GM12878 (cell line): ENCODE data around the gene NLRC3. TPM values are rescaled to one million over a fixed set of nuclear protein-coding genes. Genes with fewer than 3 reads are reported as not detected.

Source experiments
- ATAC-seq: fragments of 200-7000 bp; cut with Tn5 transposase; 3 replicates; pipeline ENCODE4 v1.9.1; 2020; ENCODE audit warnings: mild to moderate bottlenecking, moderate library complexity
- BruUV-seq: library from RNA; stranded (reverse); fragments of 400-500 nt; replicated peaks from 2 replicates; lab custom pipeline; 2021; lab: Mats Ljungman, UMichigan
- CTCF ChIA-PET: fragments of 300-600 bp; sonication (Branson Sonifier 250); formaldehyde crosslinking; extraction: SDS; loops from one replicate; lab custom pipeline; 2021; ENCODE audit warnings: inconsistent platforms; lab: Yijun Ruan, JAX
- POLR2A ChIA-PET: fragments of 350-600 bp; formaldehyde crosslinking; extraction: SDS; loops from one replicate; lab custom pipeline; 2021; ENCODE audit warnings: inconsistent platforms; lab: Charles Lee
- RAD21 ChIA-PET: fragments of 300-600 bp; sonication (Branson Sonifier 250); formaldehyde crosslinking; loops from one replicate; lab custom pipeline; 2023; ENCODE audit warnings: antibody characterized with exemption; ENCODE audit not compliant: unreplicated experiment; lab: Charles Lee
- SMC1A ChIA-PET: fragments of 300-600 bp; sonication (Branson Sonifier 250); formaldehyde crosslinking; loops from one replicate; lab custom pipeline; 2023; ENCODE audit not compliant: unreplicated experiment, uncharacterized antibody; lab: Charles Lee
- DNase-seq: peaks from one replicate; pipeline ENCODE4 v3.0.0-alpha.2; 2011; ENCODE audit warnings: low read depth, low spot score
- FAIRE-seq: peaks from 3 replicates; lab custom pipeline; 2011; peaks lifted over from hg19 to GRCh38; lab: Jason Lieb, UNC
- H2AFZ ChIP-seq: 2 replicates; pipeline ENCODE4 v1.6.0; 2011; ENCODE audit warnings: low read depth, low read length, control low read depth; ENCODE audit not compliant: control insufficient read depth
- H3K27ac ChIP-seq: 2 replicates; pipeline ENCODE4 v1.5.1; 2011; ENCODE audit warnings: control low read depth; ENCODE audit not compliant: control insufficient read depth, insufficient read depth
- H3K27me3 ChIP-seq, 2 experiments: replicated peaks in 1 of 2; 2 replicates each; pipeline versions ENCODE4 v1.6.0 to v1.6.1; 2011; ENCODE audit warnings: low read length in 1 of 2; ENCODE audit not compliant: control insufficient read depth in 2 of 2, insufficient read depth in 2 of 2
- H3K36me3 ChIP-seq, 2 experiments: 2 replicates each; pipeline ENCODE4 v1.5.1; 2011; ENCODE audit warnings: low read length in 1 of 2; ENCODE audit not compliant: control insufficient read depth in 2 of 2, insufficient read depth in 2 of 2
- H3K4me1 ChIP-seq: 2 replicates; pipeline ENCODE4 v1.6.1; 2011; ENCODE audit warnings: mild to moderate bottlenecking, low read length, moderate library complexity, mixed read lengths; ENCODE audit not compliant: control insufficient read depth, insufficient read depth
- H3K4me2 ChIP-seq: 2 replicates; pipeline ENCODE4 v1.6.0; 2011; ENCODE audit warnings: control low read depth; ENCODE audit not compliant: control insufficient read depth, insufficient read depth
- H3K4me3 ChIP-seq: fragments of 200-600 bp; sonication (generic); 2 replicates; pipeline ENCODE4 v1.5.1; 2016
- H3K79me2 ChIP-seq: 2 replicates; pipeline ENCODE4 v1.6.0; 2011; ENCODE audit warnings: low read length; ENCODE audit not compliant: control insufficient read depth, insufficient read depth
- H3K9ac ChIP-seq: 2 replicates; pipeline ENCODE4 v1.8.0; 2011; ENCODE audit warnings: low read length, control low read depth, mixed read lengths; ENCODE audit not compliant: control insufficient read depth, insufficient read depth
- H3K9me3 ChIP-seq: replicated peaks from 3 replicates; pipeline ENCODE4 v1.5.1; 2011; ENCODE audit warnings: mild to moderate bottlenecking, low read length; ENCODE audit not compliant: control insufficient read depth, insufficient read depth
- H4K20me1 ChIP-seq: 2 replicates; pipeline ENCODE4 v1.6.0; 2011; ENCODE audit not compliant: control insufficient read depth, insufficient read depth
- CHD2 ChIP-seq: IDR thresholded peaks from 2 replicates; pipeline ENCODE4 v1.6.1; 2011; ENCODE audit warnings: low read depth, low read length, improper control_type of control experiment, borderline replicate concordance
- GATAD2B ChIP-seq: fragments of 450-650 bp; conservative IDR thresholded peaks from 2 replicates; pipeline ENCODE4 v1.6.1; 2017; ENCODE audit warnings: low read depth, mild to moderate bottlenecking, moderate library complexity
- IRF4 ChIP-seq: IDR thresholded peaks from 2 replicates; pipeline ENCODE4 v1.6.1; 2011; ENCODE audit warnings: low read depth, low read length
- MAX ChIP-seq: IDR thresholded peaks from 2 replicates; pipeline ENCODE4 v1.6.1; 2012; ENCODE audit warnings: low read depth, low read length, improper control_type of control experiment
- NFXL1 ChIP-seq: fragments of 450-650 bp; IDR thresholded peaks from 2 replicates; pipeline ENCODE4 v1.6.1; 2017; ENCODE audit warnings: antibody characterized with exemption, mild to moderate bottlenecking, borderline replicate concordance
- POLR2AphosphoS2 ChIP-seq: IDR thresholded peaks from 2 replicates; pipeline ENCODE4 v1.6.1; 2011; ENCODE audit warnings: low read depth, mild to moderate bottlenecking, low read length, improper control_type of control experiment, moderate library complexity
- ZBTB40 ChIP-seq: fragments of 450-650 bp; IDR thresholded peaks from 2 replicates; pipeline ENCODE4 v1.6.1; 2016; ENCODE audit warnings: mild to moderate bottlenecking, moderate library complexity, borderline replicate concordance
- ZNF217 ChIP-seq: fragments of 450-650 bp; IDR thresholded peaks from 2 replicates; pipeline ENCODE4 v1.6.1; 2017; ENCODE audit warnings: antibody characterized with exemption, mild to moderate bottlenecking
- ZNF24 ChIP-seq: fragments of 450-650 bp; IDR thresholded peaks from 2 replicates; pipeline ENCODE4 v1.6.1; 2017; ENCODE audit warnings: antibody characterized with exemption, mild to moderate bottlenecking
- ZSCAN29 ChIP-seq: fragments of 450-650 bp; IDR thresholded peaks from 2 replicates; pipeline ENCODE4 v1.6.1; 2017; ENCODE audit warnings: mild to moderate bottlenecking, moderate library complexity
- ZZZ3 ChIP-seq: IDR thresholded peaks from 2 replicates; pipeline ENCODE4 v1.6.1; 2011; ENCODE audit warnings: low read depth; ENCODE audit not compliant: control insufficient read depth, insufficient read length
- WGBS: methylation state at CpG from one replicate; pipeline ENCODE4 v1.1.6; 2016; ENCODE audit warnings: low lambda C conversion rate; ENCODE audit not compliant: insufficient replicate concordance, insufficient coverage; ENCODE audit errors: missing lambda C conversion rate; 5-methylcytosine and 5-hydroxymethylcytosine counted together
- in situ Hi-C: fragments of 300-500 bp; cut with MboI; formaldehyde crosslinking; loops from 9 replicates; pipeline ENCODE4 v1.14.3; 2018; ENCODE audit warnings: mixed read lengths
- intact Hi-C: fragments of 100-400 bp; cut with micrococcal nuclease; formaldehyde crosslinking; loops from one replicate; pipeline ENCODE4 v1.14.2; 2022; ENCODE audit not compliant: unreplicated experiment
- polyA plus RNA-seq, 11 experiments: library from polyadenylated mRNA; depleted of rRNA in 4 of 11; unstranded in 6 of 11; stranded (reverse) in 5 of 11; fragments of >200 nt; fragmentation: Nextera tagmentation in 4 of 11; fragmentation: Illumina TruSeq in 1 of 11; extraction: Ambion mirVana in 4 of 11; extraction: Trizol in 1 of 11; gene quantifications; 1 replicate in 1 of 11; 2 replicates in 10 of 11; pipeline versions ENCODE4 v1.2.1 to v1.2.3, GENCODE V29; 2011 to 2016; ENCODE audit warnings: inconsistent platforms in 2 of 11, missing spikeins in 2 of 11, low read depth in 1 of 11
- total RNA-seq, 4 experiments: library from RNA; depleted of rRNA in 3 of 4; stranded (reverse); fragments of >200 nt in 3 of 4; fragmentation: Illumina TruSeq in 1 of 4; extraction: Trizol in 1 of 4; gene quantifications; 2 replicates each; pipeline versions ENCODE4 v1.2.1 to v1.2.3, GENCODE V29; 2013 to 2021
- TF ChIP-seq, protein P1 (sequence below): IDR thresholded peaks from 2 replicates; pipeline ENCODE4 v1.6.1; 2012; ENCODE audit warnings: improper control_type of control experiment, low read depth, low read length; ENCODE audit not compliant: insufficient replicate concordance

Gene NLRC3
- total and polyA plus RNA-seq, 10 of the 15 experiments (the other 5 are each of a cell fraction or from before 2014, with no cell fraction given) = 2.2 to 17.8 (median 7.6) TPM

DNA sequence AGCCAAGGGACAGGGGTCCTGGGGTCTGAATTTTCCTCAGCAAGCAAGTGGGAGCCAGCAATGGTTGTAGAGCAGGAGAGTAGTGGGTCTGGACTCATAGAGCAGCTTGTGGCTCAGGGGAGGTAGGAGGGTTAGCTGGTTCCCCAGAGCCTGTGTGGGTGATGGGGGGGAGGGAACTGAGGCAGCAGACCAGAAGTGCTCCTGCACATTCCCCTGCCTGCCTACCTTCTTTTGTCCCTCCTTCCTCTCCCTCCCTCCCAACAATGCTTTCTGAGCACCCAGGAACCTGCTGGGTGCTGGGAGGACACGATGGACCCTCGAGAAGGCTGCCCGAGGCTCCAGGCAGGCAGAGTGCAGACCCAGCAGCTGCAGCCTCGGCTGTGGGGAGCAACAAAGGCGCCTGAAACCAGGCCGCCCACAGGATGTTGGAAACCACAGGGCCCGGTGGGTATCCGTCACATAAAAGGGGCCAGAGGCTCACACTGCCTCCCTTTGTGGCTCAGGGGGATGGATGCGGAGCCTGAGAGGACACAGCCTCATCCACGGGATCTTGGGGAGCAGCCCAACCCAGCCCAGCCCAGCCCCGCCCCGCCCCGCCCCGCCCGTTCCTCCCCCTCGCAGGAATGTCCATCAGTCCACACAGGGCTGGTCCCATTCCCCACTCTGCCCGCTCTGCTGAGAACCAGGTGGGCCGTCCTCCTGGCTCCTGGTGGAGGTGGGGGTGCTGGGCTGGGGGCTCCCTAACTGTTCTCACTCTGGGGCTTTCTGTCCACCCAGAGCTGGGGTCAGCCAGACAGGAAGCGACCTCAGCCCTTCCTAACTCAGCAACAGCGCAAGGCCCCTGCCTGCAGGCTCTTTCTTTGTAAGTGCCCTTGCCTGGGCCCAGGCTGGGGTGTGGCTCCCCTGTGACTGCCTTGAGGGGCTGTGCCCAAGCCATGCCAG is 1.7 kb upstream of the NLRC3 start:
- WGBS = 21% methylated on average over 14 of the region's 20 CpGs
- ChIA-PET CTCF (interaction anchor here (0.6 kb wide), 1 partner anchor 547 kb away, joined by 3 read pairs; no protein-coding TSS in a partner anchor), POLR2A (interaction anchor here (0.5 to 1.0 kb wide), 3 partner anchors 28 to 599 kb away, joined by 3 to 4 read pairs (median 3); no protein-coding TSS in a partner anchor), RAD21 (interaction anchor here (0.6 kb wide), 1 partner anchor 110 kb away, joined by 3 read pairs; no protein-coding TSS in a partner anchor), SMC1A (interaction anchor here (1.6 kb wide), 1 partner anchor 33 kb away, joined by 4 read pairs; the partner anchor contains the start of gene SLX4)
- BruUV-seq = no TSS peak
- Histone ChIP-seq H3K79me2 (peaks cover 23% of the 10 kb centered on the region), H4K20me1 (no peaks in the 10 kb centered on the region), H3K9me3 (no peaks in the 10 kb centered on the region), H3K27me3 (no peaks in the 10 kb centered on the region), H3K27ac (peak overlapping the region; percentile 91), H3K36me3 (peaks cover 0 to 2% of the 10 kb centered on the region in 2 experiments; a peak in 1 of 4 replicates), H2AFZ (peak overlapping the region; percentile 64), H3K9ac (peak overlapping the region; percentile 69), H3K4me2 (peak overlapping the region; percentile 97), H3K4me3 (peak overlapping the region; percentile 16; the same call in 1 of the 2 replicates), H3K4me1 (peaks cover 45% of the 10 kb centered on the region)
- intact Hi-C loops (loop anchor here (2.0 kb wide), 1 partner anchor 28 kb away; no protein-coding TSS in a partner anchor), in situ Hi-C loops (no loop called here)
- DNase-seq = peak; percentile 56
- ATAC-seq = peak; percentile 89
- peak; percentile 96 for FAIRE-seq
- TF ChIP-seq, protein P1, sequence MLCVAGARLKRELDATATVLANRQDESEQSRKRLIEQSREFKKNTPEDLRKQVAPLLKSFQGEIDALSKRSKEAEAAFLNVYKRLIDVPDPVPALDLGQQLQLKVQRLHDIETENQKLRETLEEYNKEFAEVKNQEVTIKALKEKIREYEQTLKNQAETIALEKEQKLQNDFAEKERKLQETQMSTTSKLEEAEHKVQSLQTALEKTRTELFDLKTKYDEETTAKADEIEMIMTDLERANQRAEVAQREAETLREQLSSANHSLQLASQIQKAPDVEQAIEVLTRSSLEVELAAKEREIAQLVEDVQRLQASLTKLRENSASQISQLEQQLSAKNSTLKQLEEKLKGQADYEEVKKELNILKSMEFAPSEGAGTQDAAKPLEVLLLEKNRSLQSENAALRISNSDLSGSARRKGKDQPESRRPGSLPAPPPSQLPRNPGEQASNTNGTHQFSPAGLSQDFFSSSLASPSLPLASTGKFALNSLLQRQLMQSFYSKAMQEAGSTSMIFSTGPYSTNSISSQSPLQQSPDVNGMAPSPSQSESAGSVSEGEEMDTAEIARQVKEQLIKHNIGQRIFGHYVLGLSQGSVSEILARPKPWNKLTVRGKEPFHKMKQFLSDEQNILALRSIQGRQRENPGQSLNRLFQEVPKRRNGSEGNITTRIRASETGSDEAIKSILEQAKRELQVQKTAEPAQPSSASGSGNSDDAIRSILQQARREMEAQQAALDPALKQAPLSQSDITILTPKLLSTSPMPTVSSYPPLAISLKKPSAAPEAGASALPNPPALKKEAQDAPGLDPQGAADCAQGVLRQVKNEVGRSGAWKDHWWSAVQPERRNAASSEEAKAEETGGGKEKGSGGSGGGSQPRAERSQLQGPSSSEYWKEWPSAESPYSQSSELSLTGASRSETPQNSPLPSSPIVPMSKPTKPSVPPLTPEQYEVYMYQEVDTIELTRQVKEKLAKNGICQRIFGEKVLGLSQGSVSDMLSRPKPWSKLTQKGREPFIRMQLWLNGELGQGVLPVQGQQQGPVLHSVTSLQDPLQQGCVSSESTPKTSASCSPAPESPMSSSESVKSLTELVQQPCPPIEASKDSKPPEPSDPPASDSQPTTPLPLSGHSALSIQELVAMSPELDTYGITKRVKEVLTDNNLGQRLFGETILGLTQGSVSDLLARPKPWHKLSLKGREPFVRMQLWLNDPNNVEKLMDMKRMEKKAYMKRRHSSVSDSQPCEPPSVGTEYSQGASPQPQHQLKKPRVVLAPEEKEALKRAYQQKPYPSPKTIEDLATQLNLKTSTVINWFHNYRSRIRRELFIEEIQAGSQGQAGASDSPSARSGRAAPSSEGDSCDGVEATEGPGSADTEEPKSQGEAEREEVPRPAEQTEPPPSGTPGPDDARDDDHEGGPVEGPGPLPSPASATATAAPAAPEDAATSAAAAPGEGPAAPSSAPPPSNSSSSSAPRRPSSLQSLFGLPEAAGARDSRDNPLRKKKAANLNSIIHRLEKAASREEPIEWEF = no peak
- TF ChIP-seq MAX (no peak), ZBTB40 (no peak), CHD2 (0 out of 2 replicates have a peak, but pooled peaks have one; percentile 3), ZZZ3 (no peak), NFXL1 (no peak), GATAD2B (peak; percentile 44; the same call in 1 of the 2 replicates), IRF4 (no peak), ZNF217 (peak; percentile 89), POLR2AphosphoS2 (no peak), ZNF24 (no peak), ZSCAN29 (no peak)
